ENCODE measurements around the gene BCAS4.

The BCAS4 gene

GRCh38 chr20:50823319-50823718 lies 28.5 kb downstream of the BCAS4 start:
- DNase-seq (ENCODE audit: low read depth): no peak

- DNase-seq (ENCODE audit: low read depth): no peak
Observed at GRCh38 chr20:50824137-50824536, 29.3 kb downstream of the BCAS4 start.

GRCh38 chr20:50826121-50826520 lies 31.3 kb downstream of the BCAS4 start:
- DNase-seq (ENCODE audit: low read depth): no peak

GRCh38 chr20:50828363-50829136 lies 33.7 kb downstream of the BCAS4 start:
- DNase-seq (ENCODE audit: low read depth): no peak

- DNase-seq (ENCODE audit: low read depth): no peak
Observed at GRCh38 chr20:50831622-50832021, 36.8 kb downstream of the BCAS4 start.

- no peak for DNase-seq (ENCODE audit: low read depth)
Observed at GRCh38 chr20:50834599-50835005, 39.7 kb downstream of the BCAS4 start.

GRCh38 chr20:50837532-50838321 lies 42.9 kb downstream of the BCAS4 start:
- no peak for DNase-seq (ENCODE audit: low read depth)

- DNase-seq (ENCODE audit: low read depth): no peak
Observed at GRCh38 chr20:50838322-50838625, 43.4 kb downstream of the BCAS4 start.

GRCh38 chr20:50838707-50839385 lies 44.0 kb downstream of the BCAS4 start:
- no peak for DNase-seq (ENCODE audit: low read depth)

GRCh38 chr20:50842821-50843220 lies 48.0 kb downstream of the BCAS4 start:
- no peak for DNase-seq (ENCODE audit: low read depth)

- DNase-seq (ENCODE audit: low read depth): no peak
Observed at GRCh38 chr20:50843331-50844276, 48.7 kb downstream of the BCAS4 start.

GRCh38 chr20:50844430-50845100 lies 49.7 kb downstream of the BCAS4 start:
- peak; percentile 9 for DNase-seq (ENCODE audit: low read depth)

GRCh38 chr20:50845566-50846215 lies 50.8 kb downstream of the BCAS4 start:
- no peak for DNase-seq (ENCODE audit: low read depth)

- DNase-seq (ENCODE audit: low read depth): no peak
Observed at GRCh38 chr20:50848341-50848808, 53.5 kb downstream of the BCAS4 start.

- no peak for DNase-seq (ENCODE audit: low read depth)
Observed at GRCh38 chr20:50848846-50849673, 54.2 kb downstream of the BCAS4 start.

- no peak for DNase-seq (ENCODE audit: low read depth)
Observed at GRCh38 chr20:50850721-50851286, 55.9 kb downstream of the BCAS4 start.

- DNase-seq (ENCODE audit: low read depth): no peak
Observed at GRCh38 chr20:50852085-50852484, 57.2 kb downstream of the BCAS4 start.

- no peak for DNase-seq (ENCODE audit: low read depth)
Observed at GRCh38 chr20:50854506-50855249, 59.8 kb downstream of the BCAS4 start.

Data from HS-27A (cell line).